Measurements from ENCODE around the gene OSGIN1. TPM values are rescaled to one million over a fixed set of nuclear protein-coding genes. Genes with fewer than 3 reads are reported as not detected.

Gene OSGIN1
- total and polyA plus RNA-seq, 2 of the 8 experiments (the other 6 are each of a cell fraction or from before 2014, with no cell fraction given): 0.58 to 0.76 TPM

GRCh38 chr16:83942815-83943515, 10.1 kb upstream of the OSGIN1 start (continued):
- TF ChIP-seq TAF7 (optimal IDR thresholded peaks at IDR 0.05; ENCODE audit: borderline replicate concordance, low read depth, low read length) (no peak), SP4 (IDR thresholded peaks at IDR 0.05; ENCODE audit: low read length) (no peak), BRCA1 (IDR thresholded peaks at IDR 0.05; ENCODE audit: low read depth, low read length) (no peak), HDAC2 (IDR thresholded peaks at IDR 0.05; ENCODE audit: borderline replicate concordance in 1 of 2, low read depth in 2 of 2, low read length in 2 of 2) (no peak), CEBPB (IDR thresholded peaks at IDR 0.05; ENCODE audit: low read depth, low read length) (no peak), SIX5 (IDR thresholded peaks at IDR 0.05; ENCODE audit: low read depth, low read length) (no peak), RNF2 (IDR thresholded peaks at IDR 0.05; ENCODE audit: borderline replicate concordance, low read depth, low read length, missing control alignments, poor library complexity, severe bottlenecking) (no peak), TBP (IDR thresholded peaks at IDR 0.05; ENCODE audit: low read depth, low read length) (no peak)

All from H1 (cell line).